ENCODE data around the gene HOXB3. TPM values are rescaled to one million over a fixed set of nuclear protein-coding genes. Genes with fewer than 3 reads are reported as not detected.

HOXB3 gene
- total RNA-seq, 3 donors from 2014 or later (not counting 1 experiment from before 2014, with no cell fraction given), result 7.9 to 15.6 (median 15.3) TPM

DNA sequence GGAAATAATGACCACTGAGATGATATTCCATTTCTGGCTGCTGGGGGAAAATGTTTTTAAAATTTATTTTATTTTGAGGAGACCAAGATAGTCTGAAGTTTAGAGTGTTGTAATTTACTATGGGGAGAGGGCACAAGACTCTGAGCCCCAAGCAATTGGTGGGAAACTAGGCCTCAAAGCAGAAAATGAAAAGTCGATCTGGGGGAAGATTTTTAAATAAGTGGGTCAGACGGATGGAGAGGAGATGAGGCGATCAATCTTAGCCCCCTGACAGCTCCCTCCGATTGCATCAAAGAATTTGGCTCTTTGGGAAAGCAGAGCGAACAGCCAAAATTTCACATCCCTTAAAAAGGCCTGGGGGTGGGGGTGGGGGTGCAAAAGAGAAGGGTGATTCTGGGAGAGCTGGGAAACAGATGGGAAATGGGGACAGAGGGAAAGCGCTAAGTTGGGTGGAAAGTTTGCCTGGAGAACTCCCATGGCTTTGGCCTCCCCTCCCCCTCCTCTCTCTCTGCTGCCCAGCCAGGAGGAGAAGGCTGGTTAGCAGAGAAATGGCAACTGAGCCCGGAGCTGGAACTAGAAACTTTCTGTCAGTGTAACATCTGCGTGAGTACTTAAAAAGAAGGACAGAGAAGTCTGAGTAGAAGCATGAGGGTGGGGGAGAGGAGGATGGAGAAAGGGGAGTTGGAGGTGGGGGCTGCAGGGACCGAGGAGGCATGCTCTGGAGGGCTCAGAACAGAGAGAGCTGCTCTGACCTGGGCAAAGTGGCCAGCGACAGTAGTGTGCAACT, 43.7 kb downstream of the HOXB3 start:
- 68% methylated on average over 9 of the region's 10 CpGs for WGBS (ENCODE audit: insufficient coverage)

GRCh38 chr17:48545539-48545938, 44.5 kb downstream of the HOXB3 start:
- Histone ChIP-seq H3K4me1 (ENCODE audit: control insufficient read depth, insufficient read depth, low read length) (peaks cover 62% of the 10 kb centered on the region), H3K4me3 (ENCODE audit: low read length) (no peak overlapping the region), H3K36me3 (ENCODE audit: control insufficient read depth, insufficient read depth, low read length) (peaks cover under 1% of the 10 kb centered on the region), H3K27ac (ENCODE audit: low read length) (peak overlapping the region; percentile 95), H3K9me3 (ENCODE audit: control insufficient read depth, insufficient read depth, low read length) (no peaks in the 10 kb centered on the region), H3K27me3 (ENCODE audit: control insufficient read depth, insufficient read depth, low read length) (no peaks in the 10 kb centered on the region)
- Mint-ChIP-seq H3K27me3 (ENCODE audit: low read depth in 2 of 2) (peaks cover 0 to 20% of the 10 kb centered on the region in 2 donors), H3K27ac (peak overlapping the region; percentile 94 to 99), H3K9me3 (no peaks in the 10 kb centered on the region), H3K36me3 (peaks cover 7% of the 10 kb centered on the region), H3K4me3 (peak overlapping the region; percentile 99), H3K4me1 (peaks cover 66 to 69% of the 10 kb centered on the region in 2 donors)
- intact Hi-C loops (cut with micrococcal nuclease), result no loop called here
- ATAC-seq (no peak), DNase-seq (no peak)
- 96% methylated on average over 1 of the region's 1 CpG for WGBS (ENCODE audit: insufficient coverage)
- TF ChIP-seq, protein P1, sequence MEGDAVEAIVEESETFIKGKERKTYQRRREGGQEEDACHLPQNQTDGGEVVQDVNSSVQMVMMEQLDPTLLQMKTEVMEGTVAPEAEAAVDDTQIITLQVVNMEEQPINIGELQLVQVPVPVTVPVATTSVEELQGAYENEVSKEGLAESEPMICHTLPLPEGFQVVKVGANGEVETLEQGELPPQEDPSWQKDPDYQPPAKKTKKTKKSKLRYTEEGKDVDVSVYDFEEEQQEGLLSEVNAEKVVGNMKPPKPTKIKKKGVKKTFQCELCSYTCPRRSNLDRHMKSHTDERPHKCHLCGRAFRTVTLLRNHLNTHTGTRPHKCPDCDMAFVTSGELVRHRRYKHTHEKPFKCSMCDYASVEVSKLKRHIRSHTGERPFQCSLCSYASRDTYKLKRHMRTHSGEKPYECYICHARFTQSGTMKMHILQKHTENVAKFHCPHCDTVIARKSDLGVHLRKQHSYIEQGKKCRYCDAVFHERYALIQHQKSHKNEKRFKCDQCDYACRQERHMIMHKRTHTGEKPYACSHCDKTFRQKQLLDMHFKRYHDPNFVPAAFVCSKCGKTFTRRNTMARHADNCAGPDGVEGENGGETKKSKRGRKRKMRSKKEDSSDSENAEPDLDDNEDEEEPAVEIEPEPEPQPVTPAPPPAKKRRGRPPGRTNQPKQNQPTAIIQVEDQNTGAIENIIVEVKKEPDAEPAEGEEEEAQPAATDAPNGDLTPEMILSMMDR (IDR thresholded peaks at IDR 0.05), result no peak

More for the DNA sequence above, 43.7 kb downstream of the HOXB3 start:
- H3K4me3 ChIP-seq (ENCODE audit: low read length), result no peak overlapping the region
- H3K9me3 ChIP-seq (ENCODE audit: control insufficient read depth, insufficient read depth, low read length), result no peaks in the 10 kb centered on the region
- ATAC-seq, result no peak
- TF ChIP-seq, protein P1 (IDR thresholded peaks at IDR 0.05), result no peak
- Mint-ChIP-seq H3K36me3 (peaks cover 7% of the 10 kb centered on the region), H3K27me3 (ENCODE audit: low read depth in 2 of 2) (peaks cover 0 to 17% of the 10 kb centered on the region in 2 donors), H3K9me3 (no peaks in the 10 kb centered on the region), H3K4me1 (peaks cover 60 to 63% of the 10 kb centered on the region in 2 donors), H3K27ac (peak overlapping the region; percentile 94 to 99), H3K4me3 (peak overlapping the region; percentile 99)
- H3K4me1 ChIP-seq (ENCODE audit: control insufficient read depth, insufficient read depth, low read length), result peaks cover 55% of the 10 kb centered on the region
- H3K36me3 ChIP-seq (ENCODE audit: control insufficient read depth, insufficient read depth, low read length), result peaks cover 2% of the 10 kb centered on the region
- H3K27me3 ChIP-seq (ENCODE audit: control insufficient read depth, insufficient read depth, low read length), result no peaks in the 10 kb centered on the region
- peak overlapping the region; percentile 37 for H3K27ac ChIP-seq (ENCODE audit: low read length)
- no peak for DNase-seq
- intact Hi-C loops (cut with micrococcal nuclease), result no loop called here

DNA sequence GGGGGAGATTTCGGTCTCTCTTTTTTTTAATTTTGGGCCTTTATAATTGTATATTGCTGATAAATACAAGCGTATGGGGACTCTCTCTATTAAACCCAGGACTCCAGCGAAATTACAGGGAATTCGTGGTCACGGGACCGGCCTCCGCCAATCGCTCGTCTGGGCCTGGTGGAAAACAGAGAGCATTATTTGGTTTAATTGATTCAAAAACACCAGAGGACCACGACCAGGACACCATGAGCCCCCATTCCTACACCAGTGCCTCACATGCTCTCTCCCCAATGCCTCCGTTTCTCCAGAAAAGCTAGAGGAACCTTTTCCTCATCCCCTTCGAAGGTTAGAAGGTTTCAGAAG, 45.0 kb downstream of the HOXB3 start, which contains the start of gene HOXB2:
HOXB2 (minus strand) TSS at position 88 of the 354 bp plus-strand sequence. CDS start 198 bp downstream, outside the sequence.
- DNase-seq (no peak), ATAC-seq (no peak)
- TF ChIP-seq, protein P1 (IDR thresholded peaks at IDR 0.05), result no peak
- intact Hi-C loops (cut with micrococcal nuclease), result no loop called here
- H3K36me3 Mint-ChIP-seq, result peaks cover 7% of the 10 kb centered on the region
- peak within 1 kb of the TSS; percentile 99 for H3K4me3 Mint-ChIP-seq
- H3K9me3 Mint-ChIP-seq, result no peaks in the 10 kb centered on the region
- H3K27ac Mint-ChIP-seq, result peak within 1 kb of the TSS; percentile 94 to 99
- Histone ChIP-seq H3K4me3 (ENCODE audit: low read length) (peak within 1 kb of the TSS; percentile 77), H3K4me1 (ENCODE audit: control insufficient read depth, insufficient read depth, low read length) (peaks cover 62% of the 10 kb centered on the region), H3K9me3 (ENCODE audit: control insufficient read depth, insufficient read depth, low read length) (no peaks in the 10 kb centered on the region), H3K36me3 (ENCODE audit: control insufficient read depth, insufficient read depth, low read length) (no peaks in the 10 kb centered on the region), H3K27ac (ENCODE audit: low read length) (peak within 1 kb of the TSS; percentile 95), H3K27me3 (ENCODE audit: control insufficient read depth, insufficient read depth, low read length) (no peaks in the 10 kb centered on the region)
- peaks cover 0 to 20% of the 10 kb centered on the region in 2 donors for H3K27me3 Mint-ChIP-seq (ENCODE audit: low read depth in 2 of 2)
- WGBS (ENCODE audit: insufficient coverage), result 69% methylated on average over 11 of the region's 12 CpGs
- peaks cover 70 to 71% of the 10 kb centered on the region in 2 donors for H3K4me1 Mint-ChIP-seq
